A673 (cell line): ENCODE results near the gene ERP29. TPM values are rescaled to one million over a fixed set of nuclear protein-coding genes. Genes with fewer than 3 reads are reported as not detected.

Source experiments
- microRNA-seq: library from miRNA; unstranded; fragments of <30 nt; microRNA quantifications from one replicate; pipeline ENCODE4 v1.2.0, GENCODE V29; 2021
- total RNA-seq: library from RNA; stranded (reverse); gene quantifications from 2 replicates; pipeline ENCODE4 v1.2.3, GENCODE V29; 2021

ERP29 gene
- total RNA-seq, 1 experiment from 2014 or later, result 109 TPM

Small RNA genes within 50 kb of the gene (microRNA-seq; reads per million reads assigned to microRNA genes)
- not detected for gene MIR3657

Other genes with a start within 250 kb of the ERP29 start
- 24.5 and 34.8 TPM in 2 replicates for gene ALDH2, start 246.5 kb upstream of the ERP29 start, total RNA-seq
- gene MAPKAPK5, start 171.2 kb upstream of the ERP29 start, total RNA-seq, result 67.4 and 78.6 TPM in 2 replicates
- 12.0 and 13.6 TPM in 2 replicates for gene TMEM116, start 261 bp upstream of the ERP29 start, total RNA-seq
- gene NAA25, start 95.4 kb downstream of the ERP29 start, total RNA-seq, result 67.4 and 70.5 TPM in 2 replicates
- 35.2 and 37.8 TPM in 2 replicates for gene TRAFD1, start 112.1 kb downstream of the ERP29 start, total RNA-seq